GM18517 (cell line): ENCODE measurements around the gene FASTKD3.

Experiments used
- ATAC-seq: cut with Tn5 transposase; IDR thresholded peaks from one replicate; pipeline ENCODE4 v1.9.1; 2021; ENCODE audit warnings: mild to moderate bottlenecking, moderate library complexity; ENCODE audit not compliant: unreplicated experiment

FASTKD3 gene

GRCh38 chr5:7850395-7851239 is 18.2 kb downstream of the FASTKD3 start, which contains the start of gene CFAP90:
CFAP90 (minus strand) TSS chr5:7851133; CDS start chr5:7851021, 112 bp downstream.
- ATAC-seq, result no peak

GRCh38 chr5:7849681-7850394 is 19.0 kb downstream of the FASTKD3 start:
- ATAC-seq, result no peak

DNA sequence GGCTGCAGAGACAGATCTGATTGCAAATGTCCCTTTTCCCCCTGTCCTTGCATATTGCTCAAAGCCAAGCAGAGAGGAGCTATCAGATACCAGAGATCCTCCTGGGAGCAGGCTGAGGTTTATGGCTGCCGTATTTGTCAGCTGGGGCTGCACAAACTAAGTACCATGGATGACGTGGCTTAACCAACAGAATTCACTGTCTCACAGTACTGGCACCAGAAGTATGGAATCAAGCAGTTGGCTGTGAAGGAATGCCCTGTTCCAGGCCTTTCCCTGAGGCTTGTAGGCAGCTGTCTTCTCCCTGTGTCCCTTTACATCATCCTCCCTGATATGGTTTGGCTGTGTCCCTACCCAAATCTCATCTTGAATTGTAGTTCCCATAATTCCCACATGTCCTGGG is 20.5 kb downstream of the FASTKD3 start:
- ATAC-seq, result no peak

DNA sequence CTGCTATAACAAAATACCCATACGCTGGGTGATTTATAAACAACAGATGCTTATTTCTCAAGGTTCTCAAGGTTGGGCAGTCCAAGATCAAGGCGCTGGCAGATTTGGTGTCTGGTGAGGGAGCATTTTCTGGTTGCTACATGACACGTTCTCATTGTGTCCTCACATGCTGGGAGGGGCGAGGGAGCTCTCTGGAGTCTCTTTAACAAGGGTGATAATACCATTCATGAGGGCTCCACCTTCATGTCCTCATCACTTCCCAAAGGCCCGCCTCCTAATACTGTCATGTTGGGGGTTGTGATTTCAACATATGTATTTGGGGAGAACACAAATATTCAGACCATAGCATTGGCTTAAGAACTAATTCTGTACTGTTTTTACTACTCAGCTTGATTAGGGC is 22.5 kb downstream of the FASTKD3 start:
- ATAC-seq, result no peak

DNA sequence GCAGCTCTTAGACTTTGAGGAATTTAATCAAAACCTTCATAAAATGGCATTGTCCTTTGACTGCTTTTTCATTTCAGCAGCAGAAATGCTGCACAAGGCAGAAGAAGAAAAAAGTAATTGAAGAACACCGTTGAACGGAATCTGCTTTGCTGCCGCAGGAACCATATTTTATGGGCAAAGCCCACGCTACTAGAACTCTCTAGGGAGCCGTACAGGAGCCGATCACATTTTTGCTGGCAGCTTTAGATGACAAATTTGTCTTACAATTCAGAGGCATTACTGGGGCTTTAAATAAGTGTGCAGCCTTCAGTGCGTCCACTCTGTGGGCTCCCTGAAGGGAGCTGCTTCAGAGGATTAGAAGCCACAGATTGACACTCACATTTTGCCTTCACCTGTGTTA is 23.3 kb downstream of the FASTKD3 start:
- no peak for ATAC-seq

GRCh38 chr5:7844901-7845300 is 23.9 kb downstream of the FASTKD3 start:
- no peak for ATAC-seq

DNA sequence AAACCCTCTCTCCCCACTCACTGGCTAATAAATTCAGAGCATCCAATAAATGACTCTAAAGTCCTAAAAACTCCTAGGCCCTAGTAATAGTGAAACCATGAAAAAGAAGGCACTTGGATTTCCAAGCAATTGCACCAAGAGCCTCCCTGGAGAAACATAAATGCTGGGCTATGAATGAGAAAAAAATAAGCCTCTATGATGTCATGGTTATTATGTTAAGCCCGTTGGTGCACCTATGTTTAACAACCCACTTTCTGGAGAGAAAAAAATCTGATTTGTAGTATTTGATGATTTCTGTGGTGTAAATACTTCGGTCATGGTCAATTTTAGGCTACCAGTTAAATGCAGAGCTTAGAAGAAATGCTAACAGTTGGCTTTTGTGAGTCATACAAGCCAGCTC is 26.3 kb downstream of the FASTKD3 start:
- no peak for ATAC-seq

GRCh38 chr5:7837403-7837802 is 31.4 kb downstream of the FASTKD3 start:
- ATAC-seq, result no peak

DNA sequence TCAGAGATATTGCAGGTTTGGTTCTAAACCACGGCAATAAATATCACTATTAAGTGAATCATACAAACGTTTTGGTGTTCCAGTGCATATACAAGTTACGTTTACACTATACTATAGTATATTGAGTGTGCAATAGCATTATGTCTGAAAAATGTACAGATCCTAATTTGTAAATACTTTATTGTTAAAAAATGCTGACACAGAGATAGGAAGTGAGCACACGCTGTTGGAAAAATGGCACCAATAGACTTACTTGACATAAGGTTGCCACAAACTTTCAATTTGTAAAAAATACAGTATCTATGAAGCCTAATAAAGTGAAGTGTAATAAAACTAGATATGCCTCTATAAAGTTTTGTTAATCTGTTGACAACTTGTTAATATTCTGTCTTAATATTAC is 33.8 kb downstream of the FASTKD3 start:
- no peak for ATAC-seq

DNA sequence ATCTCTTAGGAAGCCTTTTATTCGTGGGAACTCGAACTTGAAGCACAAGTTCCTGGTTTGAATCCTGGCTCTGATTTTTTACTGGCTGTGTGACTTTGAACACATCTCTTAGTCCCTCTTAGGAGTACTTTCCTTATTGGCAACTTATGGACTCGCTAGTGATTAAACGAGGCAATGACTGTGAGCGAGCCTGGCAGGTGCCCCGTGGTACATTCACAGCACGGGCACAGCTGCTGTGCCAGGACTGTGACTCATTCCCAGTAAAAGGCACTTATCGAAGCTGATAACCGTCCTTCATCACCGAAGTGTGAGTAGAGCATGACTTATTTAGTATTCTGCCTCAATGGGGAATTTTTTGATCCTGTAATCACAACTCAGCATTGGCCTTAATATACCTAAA is 40.6 kb downstream of the FASTKD3 start:
- ATAC-seq, result no peak

- no peak for ATAC-seq
Observed at GRCh38 chr5:7827610-7828009, 41.2 kb downstream of the FASTKD3 start.

- no peak for ATAC-seq
Observed at GRCh38 chr5:7825630-7826029, 43.2 kb downstream of the FASTKD3 start.

- no peak for ATAC-seq
Observed at GRCh38 chr5:7824995-7825394, 43.8 kb downstream of the FASTKD3 start.

DNA sequence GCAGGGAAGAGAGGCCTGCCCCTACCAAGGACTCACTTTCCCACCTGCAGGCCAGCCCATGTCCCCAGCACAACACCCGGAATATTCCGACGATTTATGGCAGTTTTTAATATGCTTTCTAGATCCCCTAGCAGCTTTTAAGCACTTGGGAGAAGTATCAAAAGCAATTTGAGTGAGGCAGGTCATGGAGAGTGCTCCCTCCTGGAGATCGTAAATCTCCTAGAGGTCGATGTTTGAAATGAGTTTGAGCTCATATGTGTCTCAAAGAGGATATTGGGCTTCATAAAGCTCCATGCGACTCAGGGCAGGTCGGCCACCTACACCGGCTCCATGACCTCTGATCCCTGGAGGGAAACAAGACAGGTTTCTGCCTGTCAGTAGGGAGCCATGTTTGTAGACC is 45.2 kb downstream of the FASTKD3 start:
- ATAC-seq, result no peak

- no peak for ATAC-seq
Observed at GRCh38 chr5:7822449-7822848, 46.4 kb downstream of the FASTKD3 start.

DNA sequence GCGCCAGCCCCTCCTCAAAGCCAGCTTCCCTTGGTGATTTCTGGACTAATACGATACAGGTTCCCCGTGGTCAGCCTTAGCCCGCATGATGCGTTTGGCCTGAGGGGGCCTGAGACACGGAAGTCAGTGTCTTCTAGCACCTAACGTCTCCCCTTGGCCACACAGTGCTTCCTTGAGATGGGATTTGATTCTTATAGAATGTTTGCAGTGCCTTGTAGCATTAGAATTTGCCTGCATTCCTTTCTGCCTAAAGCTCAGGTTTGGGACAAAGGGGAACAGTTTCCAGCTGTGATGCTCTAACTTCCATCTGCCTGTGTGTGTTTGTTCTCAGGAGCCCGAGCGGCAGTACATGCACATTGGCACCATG is 52.3 kb downstream of the FASTKD3 start:
- no peak for ATAC-seq

- ATAC-seq, result peak; percentile 91
Observed at GRCh38 chr5:7815892-7816534, 52.8 kb downstream of the FASTKD3 start.

DNA sequence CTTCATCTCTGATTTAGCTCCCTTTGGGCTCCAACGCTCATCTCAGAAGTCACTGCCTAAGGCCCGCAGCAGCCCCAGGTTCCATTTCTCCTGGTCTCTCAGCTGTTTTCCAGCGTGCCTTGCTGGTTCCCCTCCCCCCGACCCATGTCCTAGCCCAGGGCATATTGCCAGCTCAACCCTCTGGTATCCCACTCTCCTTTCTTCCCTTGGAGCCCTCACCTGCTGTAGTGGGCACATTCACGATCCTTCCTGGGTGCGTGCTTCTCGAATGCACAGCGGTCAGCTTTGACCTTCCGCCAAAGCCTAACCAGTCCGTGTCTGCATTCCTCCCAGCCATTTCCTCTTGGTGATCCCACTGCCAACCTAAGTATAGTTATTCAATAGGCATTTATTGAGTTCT is 54.0 kb downstream of the FASTKD3 start:
- ATAC-seq, result no peak

- no peak for ATAC-seq
Observed at GRCh38 chr5:7813576-7813975, 55.3 kb downstream of the FASTKD3 start.

- no peak for ATAC-seq
Observed at GRCh38 chr5:7813007-7813406, 55.8 kb downstream of the FASTKD3 start.

DNA sequence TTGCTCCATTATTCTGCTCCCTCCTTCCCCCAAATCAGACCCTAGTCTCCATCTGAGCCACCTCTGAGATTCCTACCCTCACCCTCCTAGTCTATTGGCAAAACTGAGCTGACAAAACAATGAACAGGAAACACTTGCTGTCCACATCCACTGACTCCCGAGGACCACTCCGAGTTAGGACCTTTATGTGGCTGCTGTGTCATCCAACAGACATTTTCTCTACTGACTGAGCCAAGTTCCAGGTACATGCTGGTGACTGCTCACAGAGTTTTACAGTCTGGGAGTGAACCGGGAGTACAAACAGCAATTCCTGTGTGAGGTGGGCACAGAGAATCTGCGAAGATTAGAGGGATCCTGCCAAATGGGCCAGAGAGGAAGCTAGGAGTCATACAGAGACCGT is 57.1 kb downstream of the FASTKD3 start:
- no peak for ATAC-seq
